ENCODE data around the gene PLXNA3.

The PLXNA3 gene

GRCh38 chrX:154502098-154502497, 44.0 kb downstream of the PLXNA3 start:
- H3K27ac ChIP-seq: no peak overlapping the region
- no peak overlapping the region for H3K4me2 ChIP-seq
- H3K79me2 ChIP-seq (ENCODE audit: insufficient read depth, low read depth): no peaks in the 10 kb centered on the region
- no peaks in the 10 kb centered on the region for H4K20me1 ChIP-seq (ENCODE audit: insufficient read depth)
- H3K4me1 ChIP-seq (ENCODE audit: low read depth, poor library complexity, severe bottlenecking): no peaks in the 10 kb centered on the region
- H3K36me3 ChIP-seq (ENCODE audit: insufficient read depth): no peaks in the 10 kb centered on the region
- no peak overlapping the region for H3K9ac ChIP-seq
- no peak for TF ChIP-seq CTCF (conservative IDR thresholded peaks at IDR 0.05; ENCODE audit: low read depth, low read length)
- H2AFZ ChIP-seq (ENCODE audit: low read depth): no peak overlapping the region
- no peaks in the 10 kb centered on the region for H3K27me3 ChIP-seq (ENCODE audit: insufficient read depth, low read depth)
- no peak overlapping the region for H3K4me3 ChIP-seq (IDR thresholded peaks at IDR 0.05; ENCODE audit: insufficient read depth, low read depth, low read length)

GRCh38 chrX:154502989-154503388, 44.9 kb downstream of the PLXNA3 start:
- H3K4me1 ChIP-seq (ENCODE audit: low read depth, poor library complexity, severe bottlenecking): no peaks in the 10 kb centered on the region
- H3K79me2 ChIP-seq (ENCODE audit: insufficient read depth, low read depth): no peaks in the 10 kb centered on the region
- no peaks in the 10 kb centered on the region for H4K20me1 ChIP-seq (ENCODE audit: insufficient read depth)
- no peak for TF ChIP-seq CTCF (conservative IDR thresholded peaks at IDR 0.05; ENCODE audit: low read depth, low read length)
- H3K27me3 ChIP-seq (ENCODE audit: insufficient read depth, low read depth): no peaks in the 10 kb centered on the region
- no peak overlapping the region for H2AFZ ChIP-seq (ENCODE audit: low read depth)
- no peak overlapping the region for H3K9ac ChIP-seq
- no peaks in the 10 kb centered on the region for H3K36me3 ChIP-seq (ENCODE audit: insufficient read depth)
- no peak overlapping the region for H3K4me3 ChIP-seq (IDR thresholded peaks at IDR 0.05; ENCODE audit: insufficient read depth, low read depth, low read length)
- H3K27ac ChIP-seq: no peak overlapping the region
- H3K4me2 ChIP-seq: no peak overlapping the region

GRCh38 chrX:154505734-154506133, 47.7 kb downstream of the PLXNA3 start:
- Histone ChIP-seq H3K36me3 (ENCODE audit: insufficient read depth) (no peaks in the 10 kb centered on the region), H3K4me2 (no peak overlapping the region), H2AFZ (ENCODE audit: low read depth) (no peak overlapping the region), H3K4me3 (IDR thresholded peaks at IDR 0.05; ENCODE audit: insufficient read depth, low read depth, low read length) (no peak overlapping the region), H3K79me2 (ENCODE audit: insufficient read depth, low read depth) (no peaks in the 10 kb centered on the region), H3K9ac (no peak overlapping the region), H3K4me1 (ENCODE audit: low read depth, poor library complexity, severe bottlenecking) (no peaks in the 10 kb centered on the region), H4K20me1 (ENCODE audit: insufficient read depth) (no peaks in the 10 kb centered on the region), H3K27me3 (ENCODE audit: insufficient read depth, low read depth) (no peaks in the 10 kb centered on the region), H3K27ac (no peak overlapping the region)
- no peak for TF ChIP-seq CTCF (conservative IDR thresholded peaks at IDR 0.05; ENCODE audit: low read depth, low read length)

- Histone ChIP-seq H3K27me3 (ENCODE audit: insufficient read depth, low read depth) (no peaks in the 10 kb centered on the region), H3K4me1 (ENCODE audit: low read depth, poor library complexity, severe bottlenecking) (no peaks in the 10 kb centered on the region), H3K27ac (no peak overlapping the region), H3K9ac (no peak overlapping the region), H3K36me3 (ENCODE audit: insufficient read depth) (no peaks in the 10 kb centered on the region), H3K4me2 (no peak overlapping the region), H4K20me1 (ENCODE audit: insufficient read depth) (no peaks in the 10 kb centered on the region), H3K4me3 (IDR thresholded peaks at IDR 0.05; ENCODE audit: insufficient read depth, low read depth, low read length) (no peak overlapping the region), H3K79me2 (ENCODE audit: insufficient read depth, low read depth) (no peaks in the 10 kb centered on the region), H2AFZ (ENCODE audit: low read depth) (no peak overlapping the region)
- no peak for TF ChIP-seq CTCF (conservative IDR thresholded peaks at IDR 0.05; ENCODE audit: low read depth, low read length)
Measured at GRCh38 chrX:154506483-154507332, 48.6 kb downstream of the PLXNA3 start.
